Common myeloid progenitor, CD34-positive (primary cell): ENCODE data around the gene CHD5.

Experiments used
- CTCF ChIA-PET: fragments of 350-600 bp; sonication (Branson Sonifier 250); formaldehyde crosslinking; loops from one replicate; lab custom pipeline; 2021; ENCODE audit warnings: antibody characterized with exemption; lab: Charles Lee
- POLR2A ChIA-PET: fragments of 350-600 bp; sonication (Branson Sonifier 250); formaldehyde crosslinking; loops from one replicate; lab custom pipeline; 2021; ENCODE audit warnings: antibody characterized with exemption; lab: Charles Lee
- DNase-seq, 3 donors: peaks; one replicate each; pipeline versions ENCODE4 v3.0.0 to v3.0.0-alpha.2; 2013
- H3K27ac ChIP-seq, 2 experiments: 1 replicate in 1 of 2; 2 replicates in 1 of 2; pipeline ENCODE4 v1.7.0; 2013; ENCODE audit warnings: inconsistent platforms in 2 of 2, low read length in 2 of 2, mild to moderate bottlenecking in 2 of 2, low read depth in 1 of 2, moderate library complexity in 1 of 2; ENCODE audit not compliant: severe bottlenecking in 2 of 2, insufficient read depth in 1 of 2, poor library complexity in 1 of 2
- H3K27me3 ChIP-seq, 5 experiments: replicated peaks in 2 of 5; 1 replicate in 3 of 5; 2 replicates in 2 of 5; pipeline versions ENCODE4 v1.6.1 to v1.7.0; 2013; ENCODE audit warnings: low read length in 4 of 5, mild to moderate bottlenecking in 2 of 5, moderate library complexity in 2 of 5, inconsistent platforms in 1 of 5; ENCODE audit not compliant: insufficient read depth in 5 of 5, control insufficient read depth in 4 of 5
- H3K36me3 ChIP-seq, 4 experiments: 1 replicate in 2 of 4; 2 replicates in 2 of 4; pipeline versions ENCODE4 v1.6.1 to v1.7.0; 2013; ENCODE audit warnings: low read length in 3 of 4, control low read depth in 1 of 4, mild to moderate bottlenecking in 1 of 4; ENCODE audit not compliant: control insufficient read depth in 4 of 4, insufficient read depth in 4 of 4
- H3K4me1 ChIP-seq, 4 experiments: 1 replicate in 3 of 4; 2 replicates in 1 of 4; pipeline versions ENCODE4 v1.6.1 to v1.7.1; 2013; ENCODE audit warnings: low read length in 3 of 4, mild to moderate bottlenecking in 3 of 4, control low read depth in 1 of 4, inconsistent platforms in 1 of 4, moderate library complexity in 1 of 4; ENCODE audit not compliant: control insufficient read depth in 4 of 4, insufficient read depth in 4 of 4; ENCODE audit errors: control extremely low read depth in 1 of 4
- H3K4me3 ChIP-seq, 7 experiments: 1 replicate in 4 of 7; 2 replicates in 3 of 7; pipeline versions ENCODE4 v1.5.1 to v1.7.0; 2013; ENCODE audit warnings: mild to moderate bottlenecking in 7 of 7, low read length in 6 of 7, moderate library complexity in 6 of 7, inconsistent platforms in 2 of 7, low read depth in 2 of 7, control low read depth in 1 of 7; ENCODE audit not compliant: insufficient read depth in 4 of 7, control insufficient read depth in 1 of 7; ENCODE audit errors: extremely low read depth in 1 of 7
- H3K9me3 ChIP-seq, 5 experiments: 1 replicate in 4 of 5; 2 replicates in 1 of 5; pipeline versions ENCODE4 v1.6.1 to v1.7.1; 2013; ENCODE audit warnings: low read length in 4 of 5, mild to moderate bottlenecking in 2 of 5, inconsistent platforms in 1 of 5, low read depth in 1 of 5, moderate library complexity in 1 of 5; ENCODE audit not compliant: control insufficient read depth in 4 of 5, insufficient read depth in 2 of 5; ENCODE audit errors: control extremely low read depth in 1 of 5
- WGBS: methylation state at CpG from one replicate; pipeline ENCODE4 v1.1.5; 2013; ENCODE audit not compliant: insufficient coverage; 5-methylcytosine and 5-hydroxymethylcytosine counted together

CHD5 gene

DNA sequence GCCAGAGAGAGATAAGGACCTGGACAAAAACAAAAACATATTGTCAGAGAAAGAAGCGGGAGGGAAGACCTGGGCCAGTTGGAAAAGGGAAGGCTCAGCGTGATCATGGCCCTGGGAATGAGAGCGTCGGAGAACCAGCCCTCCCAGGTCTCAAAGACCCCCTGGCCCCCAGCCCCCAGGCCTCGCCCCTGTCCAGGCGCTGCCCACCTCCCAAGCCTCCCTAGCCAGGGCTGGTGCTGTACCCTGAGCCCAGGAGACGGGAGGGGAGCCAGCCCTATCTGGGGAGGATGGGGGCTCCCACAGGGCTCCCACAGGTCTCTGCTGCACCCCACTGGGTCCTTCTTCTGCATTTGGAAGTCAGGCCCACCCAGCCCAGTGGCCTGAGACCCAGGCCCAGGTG, 15.1 kb downstream of the CHD5 start:
- no peak overlapping the region for H3K4me3 ChIP-seq
- 96% methylated on average over 3 of the region's 7 CpGs for WGBS
- peaks cover 0 to 13% (median 0%) of the 10 kb centered on the region in 5 experiments for H3K27me3 ChIP-seq
- no peak for DNase-seq
- H3K27ac ChIP-seq = no peak overlapping the region
- H3K9me3 ChIP-seq = no peaks in the 10 kb centered on the region
- H3K36me3 ChIP-seq = no peaks in the 10 kb centered on the region
- CTCF ChIA-PET = no interaction called here
- POLR2A ChIA-PET = no interaction called here
- peaks cover 0 to 15% (median 9%) of the 10 kb centered on the region in 4 experiments for H3K4me1 ChIP-seq

- Histone ChIP-seq H3K9me3 (no peaks in the 10 kb centered on the region), H3K27ac (no peak overlapping the region), H3K27me3 (peaks cover 0 to 13% (median 0%) of the 10 kb centered on the region in 5 experiments), H3K4me1 (peaks cover 0 to 16% (median 9%) of the 10 kb centered on the region in 4 experiments), H3K36me3 (no peaks in the 10 kb centered on the region), H3K4me3 (no peak overlapping the region)
- DNase-seq = no peak
- CTCF ChIA-PET = interaction anchor here (1.1 to 1.4 kb wide), 2 partner anchors 9 to 27 kb away, joined by 3 to 5 read pairs; no protein-coding TSS in a partner anchor
- 73% methylated on average over 13 of the region's 19 CpGs for WGBS
- POLR2A ChIA-PET = no interaction called here
Measured at GRCh38 chr1:6163973-6164617, 16.0 kb downstream of the CHD5 start.

- H3K4me3 ChIP-seq = no peak overlapping the region
- peaks cover 0 to 13% (median 0%) of the 10 kb centered on the region in 5 experiments for H3K27me3 ChIP-seq
- H3K4me1 ChIP-seq = peaks cover 0 to 16% (median 9%) of the 10 kb centered on the region in 4 experiments
- no peaks in the 10 kb centered on the region for H3K9me3 ChIP-seq
- ChIA-PET CTCF (interaction anchor here (1.1 to 1.4 kb wide), 2 partner anchors 8 to 26 kb away, joined by 3 to 5 read pairs; no protein-coding TSS in a partner anchor), POLR2A (no interaction called here)
- 95% methylated on average over 13 of the region's 15 CpGs for WGBS
- no peak overlapping the region for H3K27ac ChIP-seq
- DNase-seq = no peak
- H3K36me3 ChIP-seq = no peaks in the 10 kb centered on the region
Measured at GRCh38 chr1:6163191-6163972, 16.7 kb downstream of the CHD5 start.

GRCh38 chr1:6162773-6163172, 17.3 kb downstream of the CHD5 start:
- peaks cover 0 to 13% (median 0%) of the 10 kb centered on the region in 5 experiments for H3K27me3 ChIP-seq
- 75% methylated on average over 13 of the region's 13 CpGs for WGBS

GRCh38 chr1:6162341-6162740, 17.8 kb downstream of the CHD5 start:
- H3K4me3 ChIP-seq = no peak overlapping the region
- H3K9me3 ChIP-seq = no peaks in the 10 kb centered on the region
- no peak for DNase-seq
- H3K36me3 ChIP-seq = no peaks in the 10 kb centered on the region
- no peak overlapping the region for H3K27ac ChIP-seq
- H3K27me3 ChIP-seq = peaks cover 0 to 11% (median 0%) of the 10 kb centered on the region in 5 experiments
- ChIA-PET CTCF (interaction anchor here (1.1 to 1.5 kb wide), 4 partner anchors 9 to 21 kb away, joined by 3 to 8 read pairs (median 4); no protein-coding TSS in a partner anchor), POLR2A (no interaction called here)
- H3K4me1 ChIP-seq = peaks cover 0 to 16% (median 9%) of the 10 kb centered on the region in 4 experiments
- 83% methylated on average over 4 of the region's 7 CpGs for WGBS

More at GRCh38 chr1:6162773-6163172, 17.3 kb downstream of the CHD5 start:
- no peak for DNase-seq
- Histone ChIP-seq H3K27ac (no peak overlapping the region), H3K9me3 (no peaks in the 10 kb centered on the region), H3K4me3 (no peak overlapping the region), H3K36me3 (no peaks in the 10 kb centered on the region), H3K4me1 (peaks cover 0 to 16% (median 9%) of the 10 kb centered on the region in 4 experiments)
- ChIA-PET CTCF (no interaction called here), POLR2A (no interaction called here)

DNA sequence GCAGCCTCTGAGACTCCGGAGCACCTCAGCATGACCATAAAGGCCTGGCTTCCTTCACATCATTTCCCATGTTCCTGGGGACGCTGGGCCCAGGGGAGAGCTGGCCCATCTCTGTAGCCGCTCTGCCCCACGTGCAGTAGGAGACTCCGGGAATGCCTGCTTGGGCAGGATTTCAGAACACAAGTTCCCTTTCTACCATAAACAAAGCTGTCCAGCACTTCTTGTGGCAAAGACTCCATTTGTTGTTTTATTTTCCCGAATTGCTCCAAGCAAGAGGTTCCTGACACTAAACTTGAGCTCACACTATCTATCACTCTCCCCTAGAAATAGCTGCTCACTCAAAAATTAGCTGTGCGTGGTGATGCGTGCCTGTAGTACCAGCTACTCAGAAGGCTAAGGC, 21.9 kb downstream of the CHD5 start:
- H3K27ac ChIP-seq = no peak overlapping the region
- H3K4me1 ChIP-seq = peaks cover 0 to 40% (median 30%) of the 10 kb centered on the region in 4 experiments
- ChIA-PET CTCF (interaction anchor here (1.0 to 1.3 kb wide), 2 partner anchors 9 to 45 kb away, joined by 3 read pairs; no protein-coding TSS in a partner anchor), POLR2A (no interaction called here)
- WGBS = 87% methylated on average over 8 of the region's 8 CpGs
- no peak for DNase-seq
- peaks cover 0 to 8% (median 0%) of the 10 kb centered on the region in 5 experiments for H3K27me3 ChIP-seq
- no peak overlapping the region for H3K4me3 ChIP-seq
- no peaks in the 10 kb centered on the region for H3K9me3 ChIP-seq
- no peaks in the 10 kb centered on the region for H3K36me3 ChIP-seq
